Chondrocyte (in vitro differentiated cells): Measurements from ENCODE around the gene MTA2. TPM values are rescaled to one million over a fixed set of nuclear protein-coding genes. Genes with fewer than 3 reads are reported as not detected.
A peak's percentile ranks its signal among the peaks of the same experiment; 100 is the strongest.

Experiments
- DNase-seq: peaks from one replicate; pipeline ENCODE4 v3.0.0; 2021; ENCODE audit warnings: mixed read lengths, low spot score
- H3K27ac Mint-ChIP-seq: one replicate; pipeline ENCODE4 v1.8.0; 2021; ENCODE audit warnings: mild to moderate bottlenecking, moderate library complexity, mixed read lengths; ENCODE audit not compliant: unreplicated experiment
- H3K27me3 Mint-ChIP-seq: 2 replicates; pipeline ENCODE4 v1.8.0; 2021; ENCODE audit warnings: low read depth, mixed read lengths
- H3K36me3 Mint-ChIP-seq: 2 replicates; pipeline ENCODE4 v1.8.0; 2021; ENCODE audit warnings: low read depth, mixed read lengths
- H3K4me1 Mint-ChIP-seq: 2 replicates; pipeline ENCODE4 v1.8.0; 2021; ENCODE audit warnings: low read depth, mild to moderate bottlenecking, mixed read lengths
- H3K4me3 Mint-ChIP-seq: one replicate; pipeline ENCODE4 v1.8.0; 2021; ENCODE audit warnings: mild to moderate bottlenecking, moderate library complexity, mixed read lengths; ENCODE audit not compliant: unreplicated experiment
- H3K9me3 Mint-ChIP-seq: 2 replicates; pipeline ENCODE4 v1.8.0; 2021; ENCODE audit warnings: low read depth, mixed read lengths
- total RNA-seq: library from RNA; stranded (reverse); gene quantifications from 3 replicates; pipeline ENCODE4 v1.2.1, GENCODE V29; 2021
- TF ChIP-seq, protein P1 (sequence below): fragments of 200-600 bp; sonication (generic); IDR thresholded peaks from 2 replicates; pipeline ENCODE4 v1.5.0; 2021; ENCODE audit warnings: antibody characterized with exemption, mild to moderate bottlenecking, moderate library complexity

The MTA2 gene
- total RNA-seq, 1 donor from 2014 or later = 81.7 TPM

DNA sequence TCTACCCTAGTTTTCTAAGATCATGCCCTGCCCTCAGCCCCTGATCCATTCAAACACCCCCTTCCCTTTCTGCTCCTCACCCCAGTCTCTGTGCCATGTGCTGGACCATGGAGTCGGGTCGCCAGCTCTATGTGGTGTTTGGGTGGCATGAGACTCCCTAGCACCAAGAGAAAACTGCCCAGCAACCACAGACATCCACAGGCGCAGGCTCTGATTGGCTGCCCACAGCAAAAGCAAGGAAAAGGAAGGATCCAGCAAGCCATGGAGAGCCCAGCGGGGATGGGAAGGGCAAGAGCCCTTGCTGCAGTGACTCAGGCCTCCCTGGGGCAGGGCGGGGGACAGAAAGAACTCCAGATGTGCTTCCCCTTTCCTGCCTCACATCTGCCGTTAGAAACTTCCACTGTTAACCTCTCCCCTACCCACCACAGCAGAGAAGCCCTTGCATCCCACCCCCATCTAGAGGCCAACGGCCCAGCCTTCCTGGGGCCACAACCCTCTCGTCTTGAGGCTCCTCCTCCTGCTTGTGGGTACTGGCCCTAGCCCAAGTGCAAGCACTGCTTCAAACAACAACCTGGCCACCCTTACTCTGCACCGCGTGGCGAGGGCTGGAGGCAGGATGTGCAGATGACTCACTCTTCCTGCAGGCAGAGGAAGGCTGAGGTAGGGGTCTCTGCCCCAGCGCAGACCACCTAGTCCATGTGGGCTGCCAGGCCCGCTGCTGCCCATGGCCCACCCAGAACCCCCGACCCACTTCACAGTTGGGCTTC lies 45.4 kb downstream of the MTA2 start:
- Mint-ChIP-seq H3K9me3 (no peaks in the 10 kb centered on the region), H3K36me3 (peaks cover 17% of the 10 kb centered on the region), H3K27me3 (no peaks in the 10 kb centered on the region), H3K4me3 (peak overlapping the region; percentile 41), H3K4me1 (peaks cover 78% of the 10 kb centered on the region), H3K27ac (peak overlapping the region; percentile 98)
- TF ChIP-seq, protein P1, sequence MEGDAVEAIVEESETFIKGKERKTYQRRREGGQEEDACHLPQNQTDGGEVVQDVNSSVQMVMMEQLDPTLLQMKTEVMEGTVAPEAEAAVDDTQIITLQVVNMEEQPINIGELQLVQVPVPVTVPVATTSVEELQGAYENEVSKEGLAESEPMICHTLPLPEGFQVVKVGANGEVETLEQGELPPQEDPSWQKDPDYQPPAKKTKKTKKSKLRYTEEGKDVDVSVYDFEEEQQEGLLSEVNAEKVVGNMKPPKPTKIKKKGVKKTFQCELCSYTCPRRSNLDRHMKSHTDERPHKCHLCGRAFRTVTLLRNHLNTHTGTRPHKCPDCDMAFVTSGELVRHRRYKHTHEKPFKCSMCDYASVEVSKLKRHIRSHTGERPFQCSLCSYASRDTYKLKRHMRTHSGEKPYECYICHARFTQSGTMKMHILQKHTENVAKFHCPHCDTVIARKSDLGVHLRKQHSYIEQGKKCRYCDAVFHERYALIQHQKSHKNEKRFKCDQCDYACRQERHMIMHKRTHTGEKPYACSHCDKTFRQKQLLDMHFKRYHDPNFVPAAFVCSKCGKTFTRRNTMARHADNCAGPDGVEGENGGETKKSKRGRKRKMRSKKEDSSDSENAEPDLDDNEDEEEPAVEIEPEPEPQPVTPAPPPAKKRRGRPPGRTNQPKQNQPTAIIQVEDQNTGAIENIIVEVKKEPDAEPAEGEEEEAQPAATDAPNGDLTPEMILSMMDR = no peak
- peak; percentile 95 for DNase-seq

DNA sequence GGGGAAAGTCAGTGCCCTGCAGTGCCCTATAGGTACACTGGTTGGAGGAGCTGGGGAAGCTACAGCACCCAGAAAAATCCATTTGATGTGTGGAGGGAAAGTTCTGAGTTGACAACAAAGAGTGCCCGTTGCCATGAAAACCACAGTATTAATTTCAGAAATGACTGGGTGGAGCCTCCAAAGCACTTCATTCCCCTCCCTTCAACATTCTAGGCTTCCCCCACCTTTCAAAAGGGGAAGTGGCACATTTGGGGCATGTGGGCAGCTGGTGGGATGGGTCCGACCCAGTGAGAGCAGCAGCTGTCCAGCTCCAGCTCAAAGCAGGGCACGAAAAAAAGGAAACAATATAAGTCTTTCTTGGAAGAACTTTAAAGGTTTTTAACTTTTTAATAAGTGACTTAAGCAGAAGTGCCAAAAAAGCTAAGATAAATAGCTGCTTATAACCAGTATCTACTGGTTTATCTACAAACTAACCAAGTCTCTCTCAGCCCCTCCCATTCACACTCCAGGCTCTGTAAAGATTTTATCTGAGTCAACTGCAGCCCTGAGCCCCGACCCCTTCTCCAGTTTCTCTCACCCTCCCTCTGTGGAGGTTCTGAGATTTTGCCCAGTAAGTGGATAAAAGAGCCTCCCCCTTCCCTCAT lies 46.1 kb downstream of the MTA2 start:
- H3K4me1 Mint-ChIP-seq = peaks cover 72% of the 10 kb centered on the region
- DNase-seq = no peak

DNA sequence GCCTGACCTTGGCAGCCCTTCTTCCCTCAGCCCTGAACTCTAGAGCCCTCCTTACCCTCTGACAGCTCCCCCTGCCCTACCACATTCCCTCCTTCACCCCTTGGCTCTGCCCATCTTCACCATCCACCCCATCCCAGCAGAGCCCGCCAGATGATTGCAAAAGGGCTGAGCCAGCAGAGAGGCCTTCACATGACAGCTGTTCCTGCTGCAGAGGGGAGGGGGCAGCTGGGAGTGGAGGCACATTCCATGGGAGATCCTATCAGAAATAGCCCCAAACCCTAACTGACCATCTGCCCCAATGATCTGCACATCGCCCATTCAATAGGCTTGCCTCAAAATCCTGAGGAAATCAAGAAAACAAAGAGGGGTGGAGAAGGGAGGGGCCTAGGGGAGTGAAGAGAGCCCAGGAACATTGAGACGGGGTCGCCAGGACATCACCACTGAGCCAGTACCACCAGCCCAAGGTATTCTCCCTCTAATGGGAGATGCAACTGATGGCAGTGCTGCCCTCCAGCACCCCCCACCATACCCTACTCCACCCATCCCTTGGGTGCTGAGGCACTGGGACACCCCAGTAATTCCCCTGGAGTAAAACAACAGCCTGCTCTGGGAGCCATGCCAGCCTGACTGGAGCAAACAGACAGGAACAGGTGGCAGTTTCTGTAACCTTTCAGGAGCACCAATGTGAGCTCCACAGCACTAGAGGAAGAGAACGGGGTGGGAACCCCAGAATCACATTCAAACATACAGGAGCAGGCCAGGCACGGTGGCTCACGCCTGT lies 47.1 kb downstream of the MTA2 start:
- TF ChIP-seq, protein P1 = no peak
- Mint-ChIP-seq H3K27me3 (no peaks in the 10 kb centered on the region), H3K9me3 (no peaks in the 10 kb centered on the region), H3K27ac (peak overlapping the region; percentile 98), H3K4me1 (peaks cover 62% of the 10 kb centered on the region), H3K36me3 (peaks cover 10% of the 10 kb centered on the region), H3K4me3 (no peak overlapping the region)
- DNase-seq = no peak

More for the DNA sequence above, 46.1 kb downstream of the MTA2 start:
- TF ChIP-seq, protein P1 = no peak
- Mint-ChIP-seq H3K27me3 (no peaks in the 10 kb centered on the region), H3K36me3 (peaks cover 17% of the 10 kb centered on the region), H3K27ac (peak overlapping the region; percentile 98), H3K9me3 (no peaks in the 10 kb centered on the region), H3K4me3 (peak overlapping the region; percentile 41)

DNA sequence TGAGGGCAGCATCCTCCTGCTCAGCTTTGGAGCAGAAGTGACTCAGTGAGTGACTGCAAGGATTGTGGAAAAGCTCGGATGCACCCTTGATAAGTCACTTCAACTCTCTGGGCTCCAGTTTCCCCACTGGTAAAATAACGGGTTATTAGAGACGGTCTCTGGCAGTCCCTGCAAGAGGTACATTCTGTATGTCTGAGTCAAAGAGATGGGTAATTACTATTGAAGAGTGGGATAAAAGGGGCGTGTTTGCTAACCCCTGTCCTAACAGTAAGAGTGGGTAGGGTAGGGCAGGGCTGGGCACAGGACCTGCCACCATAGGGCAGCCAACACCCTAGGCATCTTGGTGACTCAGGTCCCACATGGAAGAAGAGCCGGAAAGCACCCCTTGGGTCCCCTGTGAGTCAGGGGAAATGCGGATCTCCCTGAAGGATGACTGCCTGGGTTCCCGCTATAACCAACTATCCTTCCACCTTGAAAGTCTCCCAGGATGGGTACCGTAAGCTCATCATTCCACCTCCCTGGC lies 47.8 kb downstream of the MTA2 start:
- no peaks in the 10 kb centered on the region for H3K27me3 Mint-ChIP-seq
- TF ChIP-seq, protein P1 = no peak
- peak overlapping the region; percentile 98 for H3K27ac Mint-ChIP-seq
- peaks cover 62% of the 10 kb centered on the region for H3K4me1 Mint-ChIP-seq
- H3K9me3 Mint-ChIP-seq = no peaks in the 10 kb centered on the region
- H3K4me3 Mint-ChIP-seq = peak overlapping the region; percentile 67
- DNase-seq = no peak
- H3K36me3 Mint-ChIP-seq = peaks cover 4% of the 10 kb centered on the region
